Measurements from ENCODE around the gene CTNNA3.

CTNNA3 gene

GRCh38 chr10:67607472-67607871, 88.5 kb downstream of the CTNNA3 start:
- no peak for TF ChIP-seq CTCF (IDR thresholded peaks at IDR 0.05; ENCODE audit: low read depth, low read length)
- peak; percentile 19 to 39 for DNase-seq (ENCODE audit: low read depth in 2 of 2)
- H3K4me3 ChIP-seq (replicated peaks in 1 of 2; ENCODE audit: low read depth in 2 of 2, low read length in 2 of 2) = no peak overlapping the region

- DNase-seq (ENCODE audit: low read depth in 2 of 2) = peak; percentile 79 to 82
- no peak overlapping the region for H3K4me3 ChIP-seq (replicated peaks in 1 of 2; ENCODE audit: low read depth in 2 of 2, low read length in 2 of 2)
- no peak for TF ChIP-seq CTCF (IDR thresholded peaks at IDR 0.05; ENCODE audit: low read depth, low read length)
Observed at GRCh38 chr10:67606572-67606971, 89.4 kb downstream of the CTNNA3 start.

GRCh38 chr10:67603701-67604100, 92.3 kb downstream of the CTNNA3 start:
- no peak overlapping the region for H3K4me3 ChIP-seq (replicated peaks in 1 of 2; ENCODE audit: low read depth in 2 of 2, low read length in 2 of 2)
- no peak for TF ChIP-seq CTCF (IDR thresholded peaks at IDR 0.05; ENCODE audit: low read depth, low read length)
- peak in 1 of 2 donors; percentile 40 for DNase-seq (ENCODE audit: low read depth in 2 of 2)

GRCh38 chr10:67603086-67603485, 92.9 kb downstream of the CTNNA3 start:
- TF ChIP-seq CTCF (IDR thresholded peaks at IDR 0.05; ENCODE audit: low read depth, low read length) = no peak
- DNase-seq (ENCODE audit: low read depth in 2 of 2) = peak; percentile 26 to 37
- no peak overlapping the region for H3K4me3 ChIP-seq (replicated peaks in 1 of 2; ENCODE audit: low read depth in 2 of 2, low read length in 2 of 2)

- no peak overlapping the region for H3K4me3 ChIP-seq (replicated peaks in 1 of 2; ENCODE audit: low read depth in 2 of 2, low read length in 2 of 2)
- TF ChIP-seq CTCF (IDR thresholded peaks at IDR 0.05; ENCODE audit: low read depth, low read length) = no peak
- DNase-seq (ENCODE audit: low read depth in 2 of 2) = peak; percentile 85 to 90
Observed at GRCh38 chr10:67602268-67602950, 93.6 kb downstream of the CTNNA3 start.

GRCh38 chr10:67599597-67599996, 96.4 kb downstream of the CTNNA3 start:
- no peak for TF ChIP-seq CTCF (IDR thresholded peaks at IDR 0.05; ENCODE audit: low read depth, low read length)
- no peak for DNase-seq (ENCODE audit: low read depth in 2 of 2)
- no peak overlapping the region for H3K4me3 ChIP-seq (replicated peaks in 1 of 2; ENCODE audit: low read depth in 2 of 2, low read length in 2 of 2)

- H3K4me3 ChIP-seq (replicated peaks in 1 of 2; ENCODE audit: low read depth in 2 of 2, low read length in 2 of 2) = no peak overlapping the region
Observed at GRCh38 chr10:67596641-67597040, 99.4 kb downstream of the CTNNA3 start.

More at GRCh38 chr10:67596641-67597040, 99.4 kb downstream of the CTNNA3 start:
- DNase-seq (ENCODE audit: low read depth in 2 of 2) = no peak
- no peak for TF ChIP-seq CTCF (IDR thresholded peaks at IDR 0.05; ENCODE audit: low read depth, low read length)
